ENCODE measurements around the gene RASGRP2.
"Not testable (repeated sequence)": the region's sequence is repeated elsewhere in the genome, so short reads cannot be mapped to it uniquely, and the experiment has no call there.

Gene RASGRP2

DNA sequence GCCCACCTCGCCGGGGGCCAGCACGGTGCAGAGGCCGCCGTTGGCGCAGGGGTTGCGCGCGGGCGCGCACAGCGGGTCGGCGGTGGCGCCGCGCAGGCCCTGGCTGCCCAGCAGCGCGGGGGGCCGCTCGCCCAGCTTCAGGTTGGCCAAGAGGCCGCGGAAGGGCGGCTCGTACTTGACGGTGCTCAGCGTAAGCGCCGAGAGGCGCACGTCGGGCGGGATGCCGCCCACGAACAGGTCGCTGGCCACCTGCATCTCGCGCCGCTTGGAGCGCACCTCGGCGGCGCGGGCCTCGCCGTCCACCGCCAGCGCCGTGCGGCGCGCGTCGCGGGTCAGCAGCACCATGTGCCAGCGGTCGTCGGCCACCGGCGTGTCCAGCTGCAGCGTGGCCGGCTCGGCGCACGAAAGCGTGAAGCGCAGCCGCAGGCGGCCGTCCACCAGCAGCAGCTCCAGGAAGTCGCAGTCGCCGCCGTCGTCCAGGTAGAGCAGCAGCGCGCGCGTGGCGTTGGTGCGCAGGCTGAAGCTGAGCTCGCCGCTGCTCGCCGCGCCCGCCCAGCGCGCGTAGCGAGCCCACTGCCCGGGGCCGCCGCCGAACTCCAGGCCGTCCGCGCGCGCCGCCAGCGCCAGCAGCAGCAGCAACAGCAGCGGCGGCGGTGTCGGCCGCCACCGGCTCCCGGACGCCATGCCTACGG lies 30.8 kb downstream of the RASGRP2 start:
- Histone ChIP-seq H3K9me3 (ENCODE audit: insufficient read depth, low read depth, low read length) (no peaks in the 10 kb centered on the region), H3K36me3 (ENCODE audit: insufficient read depth, low read length) (no peaks in the 10 kb centered on the region), H3K9ac (ENCODE audit: low read depth, low read length) (no peak overlapping the region), H3K4me3 (ENCODE audit: low read length) (peak overlapping the region; percentile 46), H3K27ac (ENCODE audit: low read depth, low read length) (no peak overlapping the region), H3K4me1 (ENCODE audit: insufficient read depth, low read length) (peaks cover 15% of the 10 kb centered on the region), H3K27me3 (ENCODE audit: insufficient read depth, low read length) (peaks cover 62% of the 10 kb centered on the region)
- WGBS: 2% methylated on average over 111 of the region's 111 CpGs

- no peaks in the 10 kb centered on the region for H3K36me3 ChIP-seq (ENCODE audit: insufficient read depth, low read length)
- peaks cover 62% of the 10 kb centered on the region for H3K27me3 ChIP-seq (ENCODE audit: insufficient read depth, low read length)
- no peaks in the 10 kb centered on the region for H3K9me3 ChIP-seq (ENCODE audit: insufficient read depth, low read depth, low read length)
- peaks cover 15% of the 10 kb centered on the region for H3K4me1 ChIP-seq (ENCODE audit: insufficient read depth, low read length)
- no peak overlapping the region for H3K27ac ChIP-seq (ENCODE audit: low read depth, low read length)
- 20% methylated on average over 45 of the region's 45 CpGs for WGBS
- H3K9ac ChIP-seq (ENCODE audit: low read depth, low read length): no peak overlapping the region
- H3K4me3 ChIP-seq (ENCODE audit: low read length): peak overlapping the region; percentile 46; the same call in 1 of the 2 replicates
These were observed 31.4 kb downstream of the RASGRP2 start for GRCh38 chr11:64712430-64713015.

GRCh38 chr11:64711956-64712362 lies 32.0 kb downstream of the RASGRP2 start:
- no peak overlapping the region for H3K9ac ChIP-seq (ENCODE audit: low read depth, low read length)
- WGBS: 73% methylated on average over 19 of the region's 19 CpGs
- H3K36me3 ChIP-seq (ENCODE audit: insufficient read depth, low read length): no peaks in the 10 kb centered on the region
- no peaks in the 10 kb centered on the region for H3K9me3 ChIP-seq (ENCODE audit: insufficient read depth, low read depth, low read length)
- peak overlapping the region; percentile 40 for H3K4me3 ChIP-seq (ENCODE audit: low read length)
- peaks cover 56% of the 10 kb centered on the region for H3K27me3 ChIP-seq (ENCODE audit: insufficient read depth, low read length)
- H3K4me1 ChIP-seq (ENCODE audit: insufficient read depth, low read length): peaks cover 15% of the 10 kb centered on the region
- no peak overlapping the region for H3K27ac ChIP-seq (ENCODE audit: low read depth, low read length)

- H3K27me3 ChIP-seq (ENCODE audit: insufficient read depth, low read length): peaks cover 54% of the 10 kb centered on the region
- no peak overlapping the region for H3K9ac ChIP-seq (ENCODE audit: low read depth, low read length)
- WGBS: 35% methylated on average over 46 of the region's 46 CpGs
- no peaks in the 10 kb centered on the region for H3K36me3 ChIP-seq (ENCODE audit: insufficient read depth, low read length)
- H3K27ac ChIP-seq (ENCODE audit: low read depth, low read length): no peak overlapping the region
- peak overlapping the region; percentile 40 for H3K4me3 ChIP-seq (ENCODE audit: low read length)
- H3K4me1 ChIP-seq (ENCODE audit: insufficient read depth, low read length): peaks cover 15% of the 10 kb centered on the region
- H3K9me3 ChIP-seq (ENCODE audit: insufficient read depth, low read depth, low read length): no peaks in the 10 kb centered on the region
These were observed 32.6 kb downstream of the RASGRP2 start for GRCh38 chr11:64711138-64711955.

DNA sequence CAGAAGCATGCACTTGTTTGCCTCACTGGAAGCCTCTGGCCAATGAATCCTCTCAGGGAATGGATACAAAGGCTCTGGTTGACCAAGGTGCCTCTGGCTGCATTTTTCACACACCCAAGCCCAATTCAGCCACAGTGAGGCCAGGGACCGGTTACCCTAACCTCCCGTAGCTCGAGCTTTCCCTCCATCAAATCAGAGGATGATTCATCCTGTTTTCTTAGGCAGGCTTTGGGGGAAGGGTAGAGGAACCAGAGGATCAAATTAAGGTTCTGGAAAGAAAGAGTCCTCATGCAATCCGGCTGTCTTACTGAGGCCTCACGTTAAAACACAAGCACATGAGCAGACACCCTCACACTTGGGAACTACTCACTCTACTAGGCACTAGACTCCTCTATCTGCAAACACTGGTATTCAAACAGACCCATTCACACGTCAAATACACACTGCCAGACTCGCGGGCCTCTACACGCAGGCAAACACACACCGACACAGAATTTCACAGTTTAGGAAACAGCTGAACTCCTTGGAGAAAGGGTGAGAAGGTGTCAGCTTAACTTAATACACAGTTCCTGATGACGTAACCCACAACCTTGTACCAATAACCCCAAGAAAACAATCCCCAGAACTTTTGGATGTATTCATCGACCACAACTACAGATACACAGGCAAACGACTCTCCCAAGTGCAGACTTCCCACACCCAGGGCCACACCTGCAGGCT lies 33.4 kb downstream of the RASGRP2 start:
- no peaks in the 10 kb centered on the region for H3K36me3 ChIP-seq (ENCODE audit: insufficient read depth, low read length)
- H3K9me3 ChIP-seq (ENCODE audit: insufficient read depth, low read depth, low read length): no peaks in the 10 kb centered on the region
- H3K4me3 ChIP-seq (ENCODE audit: low read length): peak overlapping the region; percentile 30
- no peak overlapping the region for H3K27ac ChIP-seq (ENCODE audit: low read depth, low read length)
- peaks cover 50% of the 10 kb centered on the region for H3K27me3 ChIP-seq (ENCODE audit: insufficient read depth, low read length)
- H3K9ac ChIP-seq (ENCODE audit: low read depth, low read length): no peak overlapping the region
- 50% methylated on average over 13 of the region's 13 CpGs for WGBS
- peaks cover 15% of the 10 kb centered on the region for H3K4me1 ChIP-seq (ENCODE audit: insufficient read depth, low read length)

DNA sequence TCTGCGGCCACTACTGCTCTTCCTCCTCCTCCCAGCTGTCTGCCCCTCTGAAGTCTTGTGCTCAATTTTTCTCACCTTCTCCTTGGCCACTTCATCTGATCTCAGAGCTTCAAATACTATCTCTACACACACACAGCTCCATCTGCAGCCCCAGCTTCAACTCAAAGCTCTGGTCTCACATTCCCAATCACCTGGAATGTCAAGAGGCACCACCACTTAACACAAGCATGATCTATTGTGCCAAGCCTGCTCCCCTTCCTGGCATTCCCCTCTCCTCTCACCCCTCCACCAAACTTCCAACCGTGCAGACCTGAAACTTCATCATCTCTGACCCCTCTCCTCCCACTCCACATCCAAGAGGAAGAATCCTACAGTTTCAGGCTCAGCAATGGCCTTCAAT lies 38.4 kb downstream of the RASGRP2 start:
- 0 out of 2 replicates have a peak, but pooled peaks cover 5% of the 10 kb centered on the region for H3K27me3 ChIP-seq (ENCODE audit: insufficient read depth, low read length)
- 65% methylated on average over 2 of the region's 2 CpGs for WGBS
- H3K36me3 ChIP-seq (ENCODE audit: insufficient read depth, low read length): no peaks in the 10 kb centered on the region

DNA sequence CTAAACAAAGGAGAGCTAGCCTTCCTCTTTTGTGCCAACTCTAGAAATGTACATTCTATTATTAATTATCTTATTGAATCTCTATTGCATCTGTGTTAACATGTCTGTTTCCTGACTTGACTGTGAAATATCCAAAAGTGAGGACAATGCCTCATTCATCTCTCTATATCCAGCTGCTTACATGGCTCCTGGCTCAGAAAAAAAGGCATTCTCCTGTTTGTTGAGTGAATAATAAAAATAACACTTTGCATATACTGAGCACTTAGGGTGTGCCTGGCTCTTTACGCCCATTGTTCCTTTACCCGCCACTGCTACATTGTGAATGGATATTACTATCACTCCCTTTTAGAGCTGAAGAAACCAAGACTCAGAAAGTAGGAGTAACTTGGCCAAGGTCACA lies 40.9 kb downstream of the RASGRP2 start:
- WGBS: 86% methylated on average over 2 of the region's 2 CpGs
- H3K27me3 ChIP-seq (ENCODE audit: insufficient read depth, low read length): 0 out of 2 replicates have a peak, but pooled peaks cover 8% of the 10 kb centered on the region
- H3K4me3 ChIP-seq (ENCODE audit: low read length): no peak overlapping the region
- H3K4me1 ChIP-seq (ENCODE audit: insufficient read depth, low read length): no peaks in the 10 kb centered on the region
- H3K27ac ChIP-seq (ENCODE audit: low read depth, low read length): no peak overlapping the region
- no peak overlapping the region for H3K9ac ChIP-seq (ENCODE audit: low read depth, low read length)
- no peaks in the 10 kb centered on the region for H3K36me3 ChIP-seq (ENCODE audit: insufficient read depth, low read length)
- H3K9me3 ChIP-seq (ENCODE audit: insufficient read depth, low read depth, low read length): no peaks in the 10 kb centered on the region

More for the DNA sequence above, 38.4 kb downstream of the RASGRP2 start:
- no peak overlapping the region for H3K27ac ChIP-seq (ENCODE audit: low read depth, low read length)
- H3K4me3 ChIP-seq (ENCODE audit: low read length): no peak overlapping the region
- no peaks in the 10 kb centered on the region for H3K9me3 ChIP-seq (ENCODE audit: insufficient read depth, low read depth, low read length)
- peaks cover 5% of the 10 kb centered on the region for H3K4me1 ChIP-seq (ENCODE audit: insufficient read depth, low read length)
- no peak overlapping the region for H3K9ac ChIP-seq (ENCODE audit: low read depth, low read length)

DNA sequence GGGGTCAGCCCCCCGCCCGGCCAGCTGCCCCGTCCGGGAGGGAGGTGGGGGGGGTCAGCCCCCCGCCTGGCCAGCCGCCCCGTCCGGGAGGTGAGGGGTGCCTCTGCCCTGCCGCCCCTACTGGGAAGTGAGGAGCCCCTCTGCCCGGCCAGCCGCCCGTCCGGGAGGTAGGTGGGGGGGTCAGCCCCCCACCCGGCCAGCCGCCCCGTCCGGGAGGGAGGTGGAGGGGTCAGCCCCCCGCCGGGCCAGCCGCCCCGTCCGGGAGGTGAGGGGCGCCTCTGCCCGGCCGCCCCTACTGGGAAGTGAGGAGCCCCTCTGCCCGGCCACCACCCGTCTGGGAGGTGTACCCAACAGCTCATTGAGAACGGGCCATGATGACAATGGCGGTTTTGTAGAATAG lies 42.0 kb downstream of the RASGRP2 start:
- H3K9me3 ChIP-seq (ENCODE audit: insufficient read depth, low read depth, low read length); H3K36me3 ChIP-seq (ENCODE audit: insufficient read depth, low read length); H3K4me1 ChIP-seq (ENCODE audit: insufficient read depth, low read length); H3K4me3 ChIP-seq (ENCODE audit: low read length); H3K27ac ChIP-seq (ENCODE audit: low read depth, low read length); H3K9ac ChIP-seq (ENCODE audit: low read depth, low read length); H3K27me3 ChIP-seq (ENCODE audit: insufficient read depth, low read length): not testable (repeated sequence)
- 98% methylated on average over 20 of the region's 29 CpGs for WGBS

- 0 out of 2 replicates have a peak, but pooled peaks cover 18% of the 10 kb centered on the region for H3K27me3 ChIP-seq (ENCODE audit: insufficient read depth, low read length)
- H3K36me3 ChIP-seq (ENCODE audit: insufficient read depth, low read length): no peaks in the 10 kb centered on the region
- no peak overlapping the region for H3K27ac ChIP-seq (ENCODE audit: low read depth, low read length)
- no peak overlapping the region for H3K9ac ChIP-seq (ENCODE audit: low read depth, low read length)
- peaks cover 3% of the 10 kb centered on the region; the same call in 1 of the 2 replicates for H3K4me1 ChIP-seq (ENCODE audit: insufficient read depth, low read length)
- H3K9me3 ChIP-seq (ENCODE audit: insufficient read depth, low read depth, low read length): no peaks in the 10 kb centered on the region
- no peak overlapping the region for H3K4me3 ChIP-seq (ENCODE audit: low read length)
- 100% methylated on average over 1 of the region's 1 CpG for WGBS
These were observed 45.5 kb downstream of the RASGRP2 start for GRCh38 chr11:64698427-64698826.

DNA sequence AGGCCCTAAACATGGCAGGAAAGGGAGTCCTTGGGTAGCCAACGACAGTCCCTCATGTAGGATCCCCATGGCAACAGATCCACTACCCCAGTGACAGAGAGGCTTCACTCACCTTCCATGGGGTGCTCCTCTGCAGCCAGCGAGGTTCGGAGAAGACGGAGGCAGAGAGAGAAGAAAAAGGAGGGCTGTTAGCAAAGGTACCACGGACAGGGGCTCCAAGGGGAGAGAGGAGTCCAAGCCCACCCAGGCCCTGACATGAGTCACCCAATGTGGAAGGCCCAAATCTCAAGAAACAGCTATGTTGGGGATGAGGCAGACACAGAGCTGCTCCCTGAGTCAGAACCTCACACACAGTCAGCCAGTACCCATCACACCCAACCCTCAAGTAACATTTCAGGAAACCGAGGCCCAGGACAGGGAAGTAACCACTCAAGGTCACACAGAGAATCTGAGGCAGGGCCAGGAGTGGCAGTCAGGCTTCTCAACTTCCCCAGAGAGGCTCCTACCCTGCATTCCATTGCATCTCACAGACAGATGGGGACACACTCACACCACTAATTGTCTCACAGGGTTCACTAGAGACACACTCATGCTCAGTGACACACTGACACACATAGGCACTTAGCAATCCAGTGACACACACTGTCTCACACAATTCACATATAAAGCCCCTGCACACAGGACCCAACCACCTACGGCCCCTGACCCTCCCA lies 46.1 kb downstream of the RASGRP2 start:
- Histone ChIP-seq H3K36me3 (ENCODE audit: insufficient read depth, low read length) (no peaks in the 10 kb centered on the region), H3K27me3 (ENCODE audit: insufficient read depth, low read length) (0 out of 2 replicates have a peak, but pooled peaks cover 20% of the 10 kb centered on the region), H3K27ac (ENCODE audit: low read depth, low read length) (no peak overlapping the region), H3K4me3 (ENCODE audit: low read length) (no peak overlapping the region), H3K4me1 (ENCODE audit: insufficient read depth, low read length) (peaks cover 8% of the 10 kb centered on the region; the same call in 1 of the 2 replicates), H3K9ac (ENCODE audit: low read depth, low read length) (no peak overlapping the region), H3K9me3 (ENCODE audit: insufficient read depth, low read depth, low read length) (no peaks in the 10 kb centered on the region)
- WGBS: 82% methylated on average over 7 of the region's 7 CpGs
